HG03439 (cell line): ENCODE results near the gene ZNF541.
"Not testable (repeated sequence)": the region's sequence is repeated elsewhere in the genome, so short reads cannot be mapped to it uniquely, and the experiment has no call there.

Experiments
- ATAC-seq: cut with Tn5 transposase; IDR thresholded peaks from one replicate; pipeline ENCODE4 v1.9.1; 2021; ENCODE audit warnings: mild to moderate bottlenecking, moderate library complexity; ENCODE audit not compliant: unreplicated experiment

ZNF541 gene

GRCh38 chr19:47599671-47600245, 26.8 kb upstream of the ZNF541 start:
- ATAC-seq = not testable (repeated sequence)

GRCh38 chr19:47598407-47599349, 25.7 kb upstream of the ZNF541 start:
- no peak for ATAC-seq

- ATAC-seq = no peak
Measured at GRCh38 chr19:47595944-47596343, 23.0 kb upstream of the ZNF541 start.

GRCh38 chr19:47593860-47594259, 20.9 kb upstream of the ZNF541 start:
- no peak for ATAC-seq

- ATAC-seq = no peak
Measured at GRCh38 chr19:47589824-47590223, 16.9 kb upstream of the ZNF541 start.

- no peak for ATAC-seq
Measured at GRCh38 chr19:47587295-47587694, 14.3 kb upstream of the ZNF541 start.

GRCh38 chr19:47583161-47583560, 10.2 kb upstream of the ZNF541 start:
- not testable (repeated sequence) for ATAC-seq

- ATAC-seq = no peak
Measured at GRCh38 chr19:47582320-47582909, 9.5 kb upstream of the ZNF541 start.

GRCh38 chr19:47581605-47582319, 8.8 kb upstream of the ZNF541 start:
- ATAC-seq = no peak

GRCh38 chr19:47580397-47580796, 7.4 kb upstream of the ZNF541 start:
- no peak for ATAC-seq

- no peak for ATAC-seq
Measured at GRCh38 chr19:47572635-47573034, 313 bp downstream of the ZNF541 start.

- no peak for ATAC-seq
Measured at GRCh38 chr19:47569331-47569730, 3.6 kb downstream of the ZNF541 start.

- ATAC-seq = no peak
Measured at GRCh38 chr19:47564081-47564480, 8.9 kb downstream of the ZNF541 start.

- no peak for ATAC-seq
Measured at GRCh38 chr19:47561440-47562057, 11.4 kb downstream of the ZNF541 start.

- no peak for ATAC-seq
Measured at GRCh38 chr19:47560999-47561398, 11.9 kb downstream of the ZNF541 start.

GRCh38 chr19:47550129-47550528, 22.8 kb downstream of the ZNF541 start:
- no peak for ATAC-seq

GRCh38 chr19:47549261-47549862, 23.6 kb downstream of the ZNF541 start:
- no peak for ATAC-seq

GRCh38 chr19:47547199-47547598, 25.7 kb downstream of the ZNF541 start:
- ATAC-seq = no peak

- no peak for ATAC-seq
Measured at GRCh38 chr19:47545061-47545948, 27.6 kb downstream of the ZNF541 start.
